Endothelial cell of umbilical vein (primary cell): ENCODE measurements around the gene SAMD14. TPM values are rescaled to one million over a fixed set of nuclear protein-coding genes. Genes with fewer than 3 reads are reported as not detected.

Experiments
- BruUV-seq: library from RNA; stranded (reverse); fragments of 400-500 nt; replicated peaks from 2 replicates; lab custom pipeline; 2021; lab: Mats Ljungman, UMichigan
- CTCF ChIA-PET: fragments of 300-600, 350-600 bp; sonication (Branson Sonifier 250); formaldehyde crosslinking; loops from one replicate; lab custom pipeline; 2021; ENCODE audit warnings: antibody characterized with exemption, inconsistent platforms; lab: Charles Lee
- POLR2A ChIA-PET: fragments of 300-600, 350-600 bp; sonication (Branson Sonifier 250); formaldehyde crosslinking; loops from one replicate; lab custom pipeline; 2021; ENCODE audit warnings: antibody characterized with exemption, inconsistent platforms; lab: Charles Lee
- DNase-seq: peaks from one replicate; pipeline ENCODE4 v3.0.0-alpha.2; 2011; ENCODE audit warnings: low read depth, low spot score
- FAIRE-seq: peaks from 2 replicates; lab custom pipeline; 2011; peaks lifted over from hg19 to GRCh38; lab: Jason Lieb, UNC
- H2AFZ ChIP-seq: 2 replicates; pipeline ENCODE4 v1.6.0; 2012; ENCODE audit warnings: low read depth, low read length, control low read depth, inconsistent platforms
- H3K27ac ChIP-seq: 2 replicates; pipeline ENCODE4 v1.5.1; 2011; ENCODE audit warnings: low read depth, mild to moderate bottlenecking, control low read depth, low read length, moderate library complexity; ENCODE audit not compliant: insufficient read depth
- H3K27me3 ChIP-seq, 2 experiments: 2 replicates each; pipeline versions ENCODE4 v1.6.0 to v1.6.1; 2011; ENCODE audit warnings: low read length in 2 of 2, mixed read lengths in 1 of 2; ENCODE audit not compliant: control insufficient read depth in 2 of 2, insufficient read depth in 2 of 2
- H3K36me3 ChIP-seq, 2 experiments: 2 replicates in 1 of 2; 3 replicates in 1 of 2; pipeline ENCODE4 v1.5.1; 2011; ENCODE audit warnings: low read length in 2 of 2, mild to moderate bottlenecking in 1 of 2, moderate library complexity in 1 of 2; ENCODE audit not compliant: control insufficient read depth in 2 of 2, insufficient read depth in 2 of 2; ENCODE audit errors: extremely low read depth in 1 of 2
- H3K4me1 ChIP-seq: 3 replicates; pipeline ENCODE4 v1.5.1; 2011; ENCODE audit warnings: mild to moderate bottlenecking, low read length; ENCODE audit not compliant: control insufficient read depth, insufficient read depth; ENCODE audit errors: extremely low read depth
- H3K4me2 ChIP-seq: 2 replicates; pipeline ENCODE4 v1.6.1; 2011; ENCODE audit warnings: low read length, control low read depth, mixed read lengths; ENCODE audit not compliant: insufficient read depth
- H3K4me3 ChIP-seq, 3 experiments: fragments of 200-600 bp in 1 of 3; sonication (generic), shearing (Covaris generic) in 1 of 3; replicated peaks in 1 of 3; 2 replicates each; pipeline ENCODE4 v1.5.1; 2011 to 2016; ENCODE audit warnings: control low read depth in 3 of 3, low read length in 3 of 3, mild to moderate bottlenecking in 2 of 3, inconsistent platforms in 1 of 3, low read depth in 1 of 3, moderate library complexity in 1 of 3; ENCODE audit not compliant: insufficient read depth in 1 of 3
- H3K79me2 ChIP-seq: 2 replicates; pipeline ENCODE4 v1.6.0; 2012; ENCODE audit warnings: low read length, inconsistent platforms; ENCODE audit not compliant: control insufficient read depth, insufficient read depth
- H3K9ac ChIP-seq: replicated peaks from 2 replicates; pipeline ENCODE3; 2011; ENCODE audit warnings: low read length, control low read depth; ENCODE audit not compliant: insufficient read depth; ENCODE audit errors: extremely low read depth
- H3K9me1 ChIP-seq: replicated peaks from 3 replicates; pipeline ENCODE4 v1.6.0; 2011; ENCODE audit warnings: mild to moderate bottlenecking, low read length; ENCODE audit not compliant: control insufficient read depth, insufficient read depth; ENCODE audit errors: extremely low read depth
- H3K9me3 ChIP-seq: replicated peaks from 2 replicates; pipeline ENCODE4 v1.5.1; 2012; ENCODE audit warnings: low read length, inconsistent platforms; ENCODE audit not compliant: control insufficient read depth, insufficient read depth
- H4K20me1 ChIP-seq: replicated peaks from 2 replicates; pipeline ENCODE3; 2011; ENCODE audit warnings: mild to moderate bottlenecking, low read length; ENCODE audit not compliant: control insufficient read depth, insufficient read depth; ENCODE audit errors: extremely low read depth
- CTCF ChIP-seq, 2 donors: IDR thresholded peaks; 1 replicate in 1 of 2; 2 replicates in 1 of 2; pipeline ENCODE4 v1.5.1; 2011; ENCODE audit warnings: low read length in 2 of 2, mild to moderate bottlenecking in 2 of 2, moderate library complexity in 2 of 2, control low read depth in 1 of 2, inconsistent platforms in 1 of 2, low read depth in 1 of 2; ENCODE audit not compliant: insufficient read depth in 1 of 2; ENCODE audit errors: extremely low read depth in 1 of 2
- EZH2 ChIP-seq: IDR thresholded peaks from 2 replicates; pipeline ENCODE4 v1.6.1; 2012; ENCODE audit warnings: borderline replicate concordance, low read depth, mild to moderate bottlenecking, moderate library complexity, low read length, inconsistent platforms; ENCODE audit not compliant: severe bottlenecking
- FOS ChIP-seq: IDR thresholded peaks from 2 replicates; pipeline ENCODE4 v1.6.1; 2011; ENCODE audit warnings: mild to moderate bottlenecking, low read length, moderate library complexity, borderline replicate concordance; ENCODE audit not compliant: insufficient read depth
- GATA2 ChIP-seq: IDR thresholded peaks from 2 replicates; pipeline ENCODE4 v1.7.0; 2011; ENCODE audit warnings: low read depth, mild to moderate bottlenecking, moderate library complexity, mixed read lengths, low read length; ENCODE audit not compliant: insufficient read length, insufficient read depth
- JUN ChIP-seq: IDR thresholded peaks from 2 replicates; pipeline ENCODE4 v1.6.1; 2011; ENCODE audit warnings: borderline replicate concordance, low read depth; ENCODE audit not compliant: insufficient read length, insufficient read depth
- MAX ChIP-seq: IDR thresholded peaks from 2 replicates; pipeline ENCODE4 v1.6.1; 2011; ENCODE audit not compliant: insufficient read depth, insufficient read length
- MYC ChIP-seq: IDR thresholded peaks from one replicate; pipeline ENCODE4 v1.6.1; 2011; ENCODE audit warnings: mild to moderate bottlenecking, low read depth, low read length
- POLR2A ChIP-seq: IDR thresholded peaks from 2 replicates; pipeline ENCODE4 v1.6.1; 2012; ENCODE audit warnings: low read depth, mild to moderate bottlenecking, control low read depth, low read length
- POLR2AphosphoS5 ChIP-seq: IDR thresholded peaks from 2 replicates; pipeline ENCODE4 v1.6.1; 2012; ENCODE audit warnings: low read depth, mild to moderate bottlenecking, control low read depth, low read length, moderate library complexity; ENCODE audit not compliant: insufficient read depth
- dilution Hi-C: fragments of 300-500 bp; cut with MboI; formaldehyde crosslinking; loops from one replicate; pipeline ENCODE4 v1.15.0; 2019; ENCODE audit warnings: low sequenced_read_pairs; ENCODE audit not compliant: extremely low pct_ligation_motif_present
- intact Hi-C: fragments of 100-400 bp; cut with micrococcal nuclease; formaldehyde crosslinking; loops from one replicate; pipeline ENCODE4 v1.10.0; 2022
- polyA plus RNA-seq, 4 experiments: library from polyadenylated mRNA; depleted of rRNA in 3 of 4; stranded (reverse) in 3 of 4; unstranded in 1 of 4; fragments of >200 nt; gene quantifications; 2 replicates each; pipeline versions ENCODE4 v1.2.1 to v1.2.3, GENCODE V29; 2011 to 2012; ENCODE audit warnings: missing spikeins in 1 of 4
- total RNA-seq: library from RNA; stranded (reverse); gene quantifications from 2 replicates; pipeline ENCODE4 v1.2.3, GENCODE V29; 2021

SAMD14 gene
- total and polyA plus RNA-seq, 2 donors (not counting 3 experiments of a cell fraction or from before 2014, with no cell fraction given): 6.8 to 15.6 TPM

- TF ChIP-seq MYC (no peak), MAX (no peak), EZH2 (no peak), POLR2AphosphoS5 (no peak), FOS (no peak), POLR2A (no peak), GATA2 (no peak), CTCF (IDR thresholded peaks at IDR 0.05; ENCODE audit: extremely low read depth in 1 of 2, insufficient read depth in 1 of 2, low read depth in 1 of 2, low read length in 2 of 2) (no peak), JUN (no peak)
- Histone ChIP-seq H4K20me1 (no peaks in the 10 kb centered on the region), H3K27me3 (no peaks in the 10 kb centered on the region), H3K4me1 (peaks cover 32% of the 10 kb centered on the region), H2AFZ (no peak overlapping the region), H3K9me1 (no peaks in the 10 kb centered on the region), H3K36me3 (peaks cover 22 to 69% of the 10 kb centered on the region in 2 experiments), H3K4me3 (no peak overlapping the region), H3K4me2 (no peak overlapping the region), H3K79me2 (peaks cover 38% of the 10 kb centered on the region), H3K9ac (no peak overlapping the region), H3K27ac (no peak overlapping the region), H3K9me3 (no peaks in the 10 kb centered on the region)
- no TSS peak for BruUV-seq
- DNase-seq (no peak), FAIRE-seq (peak; percentile 80)
- dilution Hi-C loops: no loop called here
- intact Hi-C loops: no loop called here
- ChIA-PET CTCF (interaction anchor here (1.0 to 4.4 kb wide), 11 partner anchors 9 to 57 kb away, joined by 4 to 37 read pairs (median 15); partner anchors contain the start of genes PPP1R9B and SAMD14), POLR2A (no interaction called here)
Observed at GRCh38 chr17:50141026-50141744, 11.2 kb upstream of the SAMD14 start.
